Measurements from ENCODE around the gene R3HDML. TPM values are rescaled to one million over a fixed set of nuclear protein-coding genes. Genes with fewer than 3 reads are reported as not detected.

The R3HDML gene
- polyA plus RNA-seq, 12 donors = not detected

- DNase-seq = no peak
These were observed 25.7 kb downstream of the R3HDML start for GRCh38 chr20:44362466-44362940.

- DNase-seq = no peak
These were observed 27.2 kb downstream of the R3HDML start for GRCh38 chr20:44364068-44364467.

DNA sequence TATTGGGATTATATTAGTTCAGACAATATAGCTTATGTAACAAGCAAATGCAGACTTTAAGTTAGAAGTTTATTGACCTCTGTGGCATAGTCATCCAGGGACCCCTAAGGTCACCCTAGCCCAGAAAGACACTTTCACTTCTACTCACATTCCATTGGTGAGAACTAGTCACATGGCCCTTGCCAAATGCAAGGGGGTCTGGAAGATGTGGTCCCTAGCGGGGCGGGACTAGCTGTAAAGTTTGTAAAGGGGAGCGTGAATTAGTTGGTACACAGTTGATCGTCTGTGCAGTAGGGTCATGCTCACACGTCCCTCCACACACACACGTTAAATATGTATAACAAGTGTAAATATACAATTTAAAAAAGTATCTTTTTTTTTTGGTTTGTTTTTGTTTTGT lies 27.9 kb downstream of the R3HDML start:
- no peak for DNase-seq

DNA sequence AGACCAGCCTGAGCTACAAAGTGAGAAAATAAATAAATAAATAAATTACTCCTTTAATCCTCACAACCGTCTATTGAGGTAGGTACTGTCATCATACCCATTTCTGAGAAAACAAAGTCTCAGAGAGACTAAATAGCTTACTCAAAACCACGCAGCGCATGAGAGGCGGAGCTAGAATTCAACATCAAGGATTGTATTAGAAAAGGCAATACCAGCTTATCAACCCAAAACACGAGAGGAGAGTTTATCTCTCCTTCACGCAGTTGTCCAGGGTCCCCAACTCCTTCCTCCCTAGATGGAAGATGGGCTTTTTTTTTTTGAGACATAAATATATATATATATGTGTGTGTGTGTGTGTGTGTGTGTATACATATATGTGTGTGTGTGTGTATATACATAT lies 30.9 kb downstream of the R3HDML start:
- no peak for DNase-seq

GRCh38 chr20:44370639-44371218 lies 33.9 kb downstream of the R3HDML start:
- DNase-seq = no peak

DNA sequence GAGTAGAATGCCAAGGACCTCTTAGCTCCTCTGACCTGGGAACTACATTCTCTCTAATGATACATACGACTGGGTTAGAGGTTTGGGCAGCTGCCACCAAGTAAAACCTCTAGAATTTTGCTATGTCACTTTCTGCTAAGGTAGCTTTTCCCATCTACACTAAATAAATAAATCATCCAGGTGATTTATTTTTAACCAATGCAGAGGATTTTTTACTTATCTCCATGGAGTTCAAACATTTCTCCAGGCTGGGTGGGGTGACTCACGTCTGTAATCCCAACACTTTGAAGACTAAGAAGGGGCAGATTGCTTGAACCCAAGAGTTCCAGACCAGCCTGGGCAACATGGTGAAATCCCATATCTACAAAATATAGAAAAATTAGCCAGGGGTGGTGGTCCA lies 45.8 kb downstream of the R3HDML start:
- no peak for DNase-seq

DNA sequence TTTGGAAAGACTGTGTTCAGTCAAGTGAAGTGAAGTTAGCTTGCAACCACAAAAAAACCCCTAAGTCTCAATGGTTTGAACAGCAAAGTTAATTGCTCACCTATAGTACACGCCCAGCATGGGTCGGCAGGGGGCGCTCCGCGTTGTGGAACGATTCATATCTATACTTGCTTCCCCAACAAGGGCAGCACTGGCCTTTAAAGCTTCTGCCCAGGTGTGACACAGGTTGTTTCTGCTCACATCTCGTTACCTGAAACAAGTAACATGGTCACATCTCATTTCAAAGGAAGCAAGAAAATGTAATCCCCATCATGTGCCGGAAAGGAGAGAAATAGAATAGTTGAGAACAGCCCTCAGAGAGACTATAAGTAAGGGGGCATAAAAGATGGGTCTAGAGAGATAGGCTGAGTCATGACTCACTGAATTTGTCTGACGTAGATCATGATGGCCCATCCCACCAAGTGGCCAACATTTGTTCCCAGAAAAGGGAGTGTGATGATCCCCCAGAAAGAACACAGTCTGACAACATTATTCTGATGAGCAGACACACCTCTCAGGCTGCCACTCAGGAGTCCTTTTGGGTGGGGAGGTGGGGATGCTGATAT lies 47.7 kb downstream of the R3HDML start:
- DNase-seq = peak; percentile 45

- DNase-seq = peak; percentile 18
These were observed 51.7 kb downstream of the R3HDML start for GRCh38 chr20:44388466-44389023.

DNA sequence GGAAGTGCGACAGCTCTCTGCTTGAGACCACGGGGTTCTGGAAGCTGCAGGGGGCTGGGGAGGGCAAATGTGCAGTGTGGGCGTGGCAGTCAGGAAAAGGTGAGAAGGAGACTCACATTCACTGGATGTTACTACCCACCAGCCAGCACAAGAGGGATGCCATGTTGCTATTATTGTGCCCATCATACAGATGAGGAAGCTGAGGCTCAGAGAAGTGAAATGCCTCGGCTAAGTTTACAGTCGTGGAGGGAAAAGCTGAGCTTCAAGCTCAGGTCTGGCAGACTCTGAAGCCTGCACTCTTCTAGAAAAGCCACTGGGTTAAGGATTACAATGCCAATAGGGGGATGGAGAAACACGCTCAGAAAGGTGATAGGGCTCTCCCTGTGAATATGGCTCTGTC lies 53.0 kb downstream of the R3HDML start:
- DNase-seq = no peak

GRCh38 chr20:44390280-44390679 lies 53.4 kb downstream of the R3HDML start:
- DNase-seq = no peak

DNA sequence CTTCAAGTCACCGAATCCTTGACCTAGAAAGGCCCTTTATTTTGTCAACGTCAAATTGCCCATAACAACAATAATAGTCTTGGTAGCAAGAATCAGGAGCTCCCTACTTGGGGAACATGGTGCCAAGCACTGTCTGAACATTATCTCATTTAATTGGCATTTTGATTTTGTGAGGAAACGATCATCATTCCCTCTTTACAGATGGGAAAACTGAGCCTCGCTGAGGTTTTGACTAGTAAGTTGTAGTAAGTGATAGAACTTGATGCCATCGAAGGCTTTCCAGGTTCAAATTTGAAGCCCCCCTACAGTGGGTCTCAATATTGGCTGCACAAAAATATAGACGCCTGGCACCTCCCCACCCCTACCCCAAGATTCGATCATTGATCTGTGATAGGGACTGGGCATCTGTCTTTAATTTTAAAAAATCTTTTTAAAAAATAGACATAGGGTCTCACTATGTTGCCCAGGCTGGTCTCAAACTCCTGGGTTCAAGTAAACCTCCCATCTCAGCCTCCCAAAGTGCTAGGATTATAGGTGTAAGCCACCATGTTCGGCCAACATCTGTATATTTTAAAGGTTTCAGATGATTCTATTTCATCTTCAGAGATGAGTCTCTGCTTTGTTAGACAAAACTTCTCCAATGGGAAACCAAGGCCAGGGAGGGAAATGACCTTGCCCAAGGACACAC lies 55.4 kb downstream of the R3HDML start:
- DNase-seq = no peak

GRCh38 chr20:44392776-44393607 lies 56.1 kb downstream of the R3HDML start:
- DNase-seq = no peak

GRCh38 chr20:44393608-44394451 lies 57.0 kb downstream of the R3HDML start:
- DNase-seq = no peak

GRCh38 chr20:44394452-44394701 lies 57.5 kb downstream of the R3HDML start:
- DNase-seq = no peak

DNA sequence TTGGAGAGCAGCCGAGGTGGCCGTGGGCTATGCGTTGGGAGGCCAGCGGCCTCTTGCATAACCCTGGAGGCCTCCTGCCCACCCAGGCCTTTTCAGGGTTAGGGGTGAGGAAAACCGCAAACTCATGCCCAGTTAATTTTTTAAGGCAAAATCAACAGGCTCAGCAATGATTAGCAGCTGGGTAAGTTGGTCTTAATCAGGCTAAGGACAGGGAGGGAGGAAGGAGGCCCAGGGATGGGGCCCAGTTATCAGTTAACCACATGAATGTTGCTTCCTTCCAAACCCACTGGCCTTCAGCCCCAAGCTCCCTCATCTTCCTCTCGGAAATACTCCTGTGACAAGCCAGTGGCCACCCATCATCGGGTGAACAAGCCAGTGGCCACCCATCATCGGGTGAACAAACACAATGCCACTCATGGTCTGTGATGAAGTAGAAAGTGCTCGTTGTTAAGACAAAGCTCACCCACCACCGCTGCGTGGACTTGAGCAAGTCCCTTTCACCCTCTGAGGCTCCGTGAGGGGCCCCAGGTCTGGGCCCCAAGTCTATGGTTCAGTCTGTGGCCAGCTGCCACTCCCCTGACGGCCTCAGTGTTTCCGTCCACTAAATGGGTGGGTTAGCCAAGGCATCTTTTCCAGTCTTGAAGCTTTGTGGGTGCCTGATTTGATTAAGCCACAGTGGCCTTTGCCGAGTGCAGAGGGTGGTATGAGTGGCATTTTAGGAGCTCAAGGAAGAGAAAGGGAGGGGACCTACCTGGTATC lies 58.0 kb downstream of the R3HDML start:
- DNase-seq = no peak

DNA sequence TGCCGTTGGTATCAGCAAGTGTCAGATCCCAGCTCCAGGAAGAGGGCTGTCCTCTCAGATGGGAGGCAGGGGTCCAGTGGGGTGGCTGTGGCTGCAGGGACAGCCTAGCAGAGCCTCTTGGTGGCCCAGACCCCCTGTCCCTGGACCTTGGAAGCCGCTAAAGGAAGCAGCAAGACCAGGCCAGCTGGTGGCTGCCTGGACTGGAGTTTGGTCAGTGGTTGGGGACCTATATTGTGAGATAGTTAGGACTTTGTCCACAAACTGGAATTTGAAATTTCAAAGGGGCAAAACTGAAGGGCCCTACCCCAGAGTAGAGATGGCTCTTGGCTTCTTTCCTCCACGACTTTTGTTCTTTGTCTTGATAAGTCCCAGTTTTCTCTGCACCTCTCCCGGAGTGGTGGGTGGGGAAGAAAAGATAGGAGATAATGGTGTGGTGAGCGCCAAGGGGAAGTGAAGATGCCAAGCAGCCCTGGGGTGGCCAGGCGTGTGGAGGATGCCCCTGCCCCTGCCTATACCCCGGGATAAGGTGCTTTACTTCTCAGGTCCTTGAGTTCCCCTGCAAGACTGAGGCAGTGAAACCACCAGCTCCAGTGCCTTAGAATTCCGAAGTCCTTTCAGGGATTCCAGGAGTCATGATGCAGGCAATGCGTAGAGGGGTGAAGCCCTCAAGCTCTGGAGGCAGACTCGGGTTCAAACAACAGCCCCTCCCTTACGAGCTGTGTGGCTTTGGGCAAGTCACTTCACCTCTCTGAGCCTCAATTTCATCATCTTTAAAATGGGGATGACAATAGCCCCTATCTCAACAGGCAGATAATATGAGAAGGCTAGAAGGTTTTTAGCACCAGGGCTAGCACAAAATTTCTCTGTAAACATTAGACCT lies 58.9 kb downstream of the R3HDML start:
- no peak for DNase-seq

DNA sequence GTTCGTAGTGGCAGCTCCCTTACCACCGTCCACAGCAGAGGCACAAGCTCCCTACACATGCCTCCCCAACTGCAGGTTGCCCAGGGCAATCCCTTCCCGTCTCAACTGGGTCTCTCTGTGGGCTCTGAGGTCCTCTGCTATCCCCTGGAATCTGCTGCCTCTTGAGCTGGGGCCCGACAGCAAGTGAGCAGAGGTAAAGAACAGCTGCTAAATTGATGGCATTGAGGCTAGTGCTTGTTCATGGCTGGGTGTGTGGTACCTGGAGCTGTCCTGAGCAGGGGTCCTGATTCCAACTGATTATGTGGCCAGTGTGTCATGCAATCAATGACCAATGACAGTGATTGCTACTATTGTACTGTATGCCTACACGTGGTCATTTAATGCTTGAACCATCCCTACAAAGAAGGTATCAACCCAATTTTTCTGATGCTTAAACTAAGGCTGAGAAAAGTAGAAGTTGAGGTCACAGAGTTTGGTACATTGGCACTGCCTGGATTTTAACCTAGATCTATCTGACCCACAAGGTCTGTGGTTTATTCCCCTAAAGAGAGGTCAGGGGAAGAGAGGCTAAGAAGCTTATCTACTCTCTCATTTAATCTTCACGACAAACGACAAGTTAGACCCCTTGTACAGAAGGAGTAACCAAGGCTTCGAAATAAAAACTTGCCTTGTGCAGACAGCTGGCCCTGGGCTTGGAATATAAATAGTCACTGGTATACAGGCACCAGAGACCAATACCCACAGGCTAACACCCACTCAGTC lies 59.7 kb downstream of the R3HDML start:
- no peak for DNase-seq

- no peak for DNase-seq
These were observed 61.5 kb downstream of the R3HDML start for GRCh38 chr20:44398335-44398734.

DNA sequence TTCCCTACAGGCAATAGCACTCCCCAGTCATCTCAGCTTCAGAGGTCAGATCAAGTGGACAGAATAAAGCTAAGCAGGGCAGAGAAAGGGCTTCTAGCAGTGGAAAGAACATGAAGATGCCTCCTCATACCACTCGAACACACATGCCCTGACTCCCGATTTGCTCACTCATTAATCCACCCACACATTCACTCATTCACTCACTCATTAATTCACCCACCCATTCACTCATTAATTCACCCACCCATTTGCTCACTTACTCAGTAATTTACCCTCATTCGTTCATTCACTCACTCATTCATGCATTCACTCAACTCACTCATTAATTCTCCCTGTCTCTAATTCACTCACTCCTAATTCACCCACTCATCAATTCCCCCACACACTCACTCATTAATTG lies 62.6 kb downstream of the R3HDML start:
- DNase-seq = no peak
